IPS DF 4.7 (cell line): ENCODE data around the gene UTP3.
"Not testable (repeated sequence)": the region's sequence is repeated elsewhere in the genome, so short reads cannot be mapped to it uniquely, and the experiment has no call there.

Source experiments
- DNase-seq: peaks from one replicate; pipeline ENCODE4 v3.0.0-alpha.2; 2013; ENCODE audit warnings: low spot score; ENCODE audit errors: extremely low read depth

Gene UTP3

DNA sequence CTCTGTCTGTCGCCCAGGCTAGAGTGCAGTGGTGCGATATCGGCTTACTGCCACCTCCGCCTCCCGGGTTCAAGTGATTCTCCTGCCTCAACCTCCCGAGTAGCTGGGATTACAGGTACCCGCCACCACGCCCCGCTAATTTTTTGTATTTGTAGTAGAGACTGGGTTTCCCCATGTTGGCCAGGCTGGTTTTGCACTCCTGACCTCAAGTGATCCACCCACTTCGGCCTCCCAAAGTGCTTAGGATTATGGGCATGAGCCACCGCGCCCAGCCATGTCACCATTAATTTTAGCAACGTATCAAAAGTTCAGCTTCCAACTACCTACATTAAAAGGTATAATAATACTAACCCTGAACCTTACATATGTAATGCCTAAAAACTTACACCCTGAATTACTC lies 940 bp upstream of the UTP3 start:
- DNase-seq, result no peak

DNA sequence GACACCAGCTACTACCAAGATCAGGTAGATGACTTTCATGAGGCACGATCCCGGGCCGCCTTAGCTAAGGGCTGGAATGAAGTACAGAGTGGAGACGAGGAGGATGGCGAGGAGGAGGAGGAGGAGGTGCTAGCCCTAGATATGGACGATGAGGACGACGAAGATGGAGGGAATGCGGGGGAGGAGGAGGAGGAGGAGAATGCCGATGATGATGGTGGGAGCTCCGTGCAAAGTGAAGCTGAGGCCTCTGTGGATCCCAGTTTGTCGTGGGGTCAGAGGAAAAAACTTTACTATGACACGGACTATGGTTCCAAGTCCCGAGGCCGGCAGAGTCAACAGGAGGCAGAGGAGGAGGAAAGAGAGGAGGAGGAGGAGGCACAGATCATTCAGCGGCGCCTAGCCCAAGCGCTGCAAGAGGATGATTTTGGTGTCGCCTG lies 481 bp downstream of the UTP3 start:
- no peak for DNase-seq

DNA sequence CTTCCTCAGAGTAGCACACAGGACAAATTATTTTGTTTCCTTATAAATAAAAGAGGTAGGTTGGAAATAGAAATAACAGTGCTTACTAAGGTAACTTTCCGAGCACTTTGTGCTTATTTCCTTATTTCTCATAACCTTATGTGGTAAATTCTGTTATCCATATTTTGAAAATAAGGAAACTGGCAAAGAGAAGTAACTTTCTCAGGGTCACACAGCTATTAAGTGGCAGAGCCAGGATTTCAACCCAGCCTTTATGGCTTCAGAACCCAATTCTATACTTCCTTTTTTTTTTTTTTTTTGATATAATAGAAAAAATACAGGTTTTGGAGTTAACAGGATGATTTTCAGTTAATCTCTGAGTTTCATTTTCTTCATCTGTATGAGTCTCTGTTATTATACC lies 3.3 kb downstream of the UTP3 start:
- no peak for DNase-seq

DNA sequence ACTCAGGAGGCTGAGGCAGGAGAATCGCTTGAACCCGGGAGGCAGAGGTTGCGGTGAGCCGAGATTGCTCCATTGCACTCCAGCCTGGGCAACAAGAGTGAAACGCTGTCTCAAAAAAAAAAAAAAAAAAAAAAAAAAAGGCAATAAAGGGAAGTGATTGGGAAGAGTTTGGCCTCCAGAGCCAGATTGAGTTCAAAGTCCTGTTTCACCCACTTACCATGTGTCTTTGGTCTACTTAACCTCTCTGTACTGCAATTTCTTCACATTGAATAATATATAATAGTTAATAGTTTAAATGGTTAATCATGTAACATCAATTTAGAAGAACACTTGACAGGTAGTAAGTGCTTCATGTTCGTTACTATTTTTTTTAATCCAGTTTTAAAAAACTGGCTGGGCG lies 6.3 kb downstream of the UTP3 start:
- DNase-seq, result not testable (repeated sequence)

DNA sequence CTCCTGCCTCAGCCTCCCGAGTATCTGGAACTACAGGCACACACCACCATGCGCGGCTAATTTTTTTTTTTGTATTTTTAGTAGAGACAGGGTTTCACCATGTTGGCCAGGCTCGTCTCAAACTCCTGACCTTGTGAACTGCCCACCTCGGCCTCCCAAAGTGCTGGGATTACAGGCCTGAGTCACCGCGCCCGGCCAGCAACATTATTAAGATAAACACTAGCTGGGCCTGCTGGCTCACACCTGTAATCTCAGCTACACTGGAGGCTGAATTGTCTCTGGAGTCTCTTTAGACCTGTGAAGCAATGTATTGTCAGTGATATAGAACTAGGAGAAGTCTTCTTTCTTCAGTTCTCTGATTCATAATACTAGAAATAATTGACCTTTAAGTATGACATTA lies 10.1 kb downstream of the UTP3 start:
- not testable (repeated sequence) for DNase-seq

DNA sequence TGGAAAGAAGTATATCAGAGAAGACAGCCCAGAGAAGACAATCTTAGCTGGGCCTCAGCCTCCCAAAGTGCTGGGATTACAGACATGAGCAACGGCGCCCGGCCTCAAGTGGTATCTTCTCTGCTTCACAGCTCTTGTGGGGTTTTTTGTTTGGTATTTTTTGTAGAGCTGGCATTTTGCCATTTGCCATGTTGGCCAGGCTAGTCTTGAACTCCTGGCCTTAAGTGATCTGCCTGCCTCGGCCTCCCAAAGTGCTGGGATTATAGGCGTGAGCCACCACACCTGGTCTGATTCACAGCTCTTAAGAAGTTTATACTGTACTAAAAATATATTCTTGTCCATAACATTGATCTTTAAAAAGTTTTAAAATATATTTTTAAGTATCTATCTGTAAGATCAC lies 12.4 kb downstream of the UTP3 start:
- no peak for DNase-seq

DNA sequence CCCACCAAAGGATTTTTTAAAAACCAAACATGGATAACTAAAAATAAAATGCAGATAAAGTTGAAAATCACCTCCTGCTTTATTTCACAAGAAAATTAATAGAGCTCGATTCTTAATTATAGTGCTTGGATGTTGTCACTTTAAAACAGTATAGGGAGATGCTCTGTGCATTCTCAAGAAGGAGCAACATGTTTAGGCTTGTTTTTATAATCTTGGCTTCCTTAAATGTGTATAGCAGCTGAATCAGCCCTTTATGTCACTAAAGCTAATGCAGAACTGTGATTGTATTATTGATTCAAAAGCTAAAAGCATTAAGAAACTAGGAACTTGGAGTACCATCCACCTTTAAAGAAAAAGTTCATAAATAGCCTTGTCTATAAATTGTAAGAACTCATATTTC lies 12.9 kb downstream of the UTP3 start:
- no peak for DNase-seq

DNA sequence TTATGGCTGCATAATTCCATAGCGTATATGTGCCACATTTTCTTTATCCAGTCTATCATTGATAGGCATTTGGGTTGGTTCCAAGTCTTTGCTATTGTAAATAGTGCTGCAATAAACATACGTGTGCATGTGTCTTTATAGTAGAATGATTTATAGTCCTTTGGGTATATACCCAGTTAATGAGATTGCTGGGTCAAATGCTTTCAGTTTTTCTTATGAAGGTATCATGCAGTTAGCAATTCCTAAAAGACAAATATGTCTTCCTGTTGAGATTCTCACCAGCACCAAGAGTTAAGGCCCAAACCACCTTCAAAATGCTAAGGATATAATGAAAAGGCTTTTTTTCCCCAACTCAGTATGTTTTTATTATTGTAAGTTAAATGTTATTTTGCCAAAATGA lies 14.3 kb downstream of the UTP3 start:
- not testable (repeated sequence) for DNase-seq

DNA sequence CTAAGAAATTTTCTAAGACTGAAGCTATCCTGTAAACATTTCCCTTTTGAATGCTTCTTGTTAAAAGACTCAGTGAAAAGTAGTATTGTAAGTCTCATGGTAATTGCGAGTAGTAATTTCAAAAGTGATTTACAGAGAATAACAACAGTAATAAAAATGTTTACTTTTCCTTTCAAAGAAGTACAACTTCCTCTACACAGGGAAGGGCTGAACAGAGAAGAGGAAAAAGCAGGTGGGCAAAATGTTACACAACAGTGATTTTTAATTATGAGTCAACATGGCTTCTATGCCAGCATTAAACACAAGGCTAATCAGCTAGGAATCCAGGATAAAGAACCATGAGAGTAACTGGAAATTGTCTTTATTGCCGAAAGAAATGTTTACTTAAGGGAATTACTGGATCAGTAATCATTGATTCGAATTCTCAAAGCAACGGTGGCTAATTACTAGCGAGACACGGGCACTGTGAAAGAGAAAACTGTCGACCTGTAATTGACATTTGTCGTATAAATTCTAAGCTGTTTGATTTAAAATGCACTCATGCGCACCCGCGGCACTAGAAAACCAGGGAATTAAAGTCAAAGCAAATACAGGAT lies 15.4 kb downstream of the UTP3 start:
- DNase-seq, result no peak

DNA sequence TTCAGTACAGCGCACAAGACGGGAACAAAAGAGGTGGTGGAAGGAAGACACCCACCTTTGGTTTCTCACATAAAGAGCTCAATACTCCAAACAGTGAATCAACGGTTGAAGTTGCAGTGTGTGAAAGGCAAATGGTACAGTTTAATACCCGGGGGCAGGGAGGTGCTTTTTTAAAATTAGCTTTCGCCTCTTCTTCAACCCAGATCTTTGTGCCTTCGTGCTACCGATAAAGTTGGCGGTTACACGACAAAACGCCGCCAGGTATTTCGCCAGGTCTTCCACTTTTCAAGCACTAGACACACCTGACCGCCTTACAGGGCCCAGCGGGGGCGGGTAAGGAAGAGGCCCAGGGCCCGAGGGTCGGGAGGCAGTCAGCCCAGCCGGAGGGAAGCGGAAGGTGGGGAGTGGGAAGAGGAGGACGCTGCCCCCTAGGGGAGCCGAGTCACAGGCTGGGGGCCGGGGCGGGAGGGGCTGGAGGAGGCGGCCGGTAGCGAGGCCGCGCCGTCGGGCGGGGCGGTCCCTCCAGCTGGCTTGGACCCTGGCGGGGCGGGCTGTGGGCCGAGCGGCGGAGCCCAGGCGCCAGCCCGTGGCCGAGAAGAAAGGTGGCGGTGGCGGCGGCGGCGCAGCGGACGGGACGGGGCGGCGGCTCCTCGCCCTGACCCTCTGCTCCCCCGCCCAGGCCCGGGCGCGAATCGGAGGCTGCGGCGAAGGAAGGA lies 16.0 kb downstream of the UTP3 start:
- DNase-seq, result peak; percentile 46

DNA sequence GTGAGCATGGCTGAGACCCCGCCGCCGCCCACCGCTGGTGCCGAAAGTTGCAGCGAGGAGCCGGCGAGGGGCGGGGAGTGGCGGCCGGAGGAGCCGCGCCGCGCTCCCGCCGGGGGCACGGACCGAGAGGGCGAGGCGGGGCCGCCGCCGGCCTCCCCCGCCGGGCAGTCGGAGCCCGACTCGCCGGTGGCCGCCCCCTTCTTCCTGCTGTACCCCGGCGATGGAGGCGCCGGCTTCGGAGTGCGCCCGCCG lies 16.5 kb downstream of the UTP3 start:
- DNase-seq, result no peak

DNA sequence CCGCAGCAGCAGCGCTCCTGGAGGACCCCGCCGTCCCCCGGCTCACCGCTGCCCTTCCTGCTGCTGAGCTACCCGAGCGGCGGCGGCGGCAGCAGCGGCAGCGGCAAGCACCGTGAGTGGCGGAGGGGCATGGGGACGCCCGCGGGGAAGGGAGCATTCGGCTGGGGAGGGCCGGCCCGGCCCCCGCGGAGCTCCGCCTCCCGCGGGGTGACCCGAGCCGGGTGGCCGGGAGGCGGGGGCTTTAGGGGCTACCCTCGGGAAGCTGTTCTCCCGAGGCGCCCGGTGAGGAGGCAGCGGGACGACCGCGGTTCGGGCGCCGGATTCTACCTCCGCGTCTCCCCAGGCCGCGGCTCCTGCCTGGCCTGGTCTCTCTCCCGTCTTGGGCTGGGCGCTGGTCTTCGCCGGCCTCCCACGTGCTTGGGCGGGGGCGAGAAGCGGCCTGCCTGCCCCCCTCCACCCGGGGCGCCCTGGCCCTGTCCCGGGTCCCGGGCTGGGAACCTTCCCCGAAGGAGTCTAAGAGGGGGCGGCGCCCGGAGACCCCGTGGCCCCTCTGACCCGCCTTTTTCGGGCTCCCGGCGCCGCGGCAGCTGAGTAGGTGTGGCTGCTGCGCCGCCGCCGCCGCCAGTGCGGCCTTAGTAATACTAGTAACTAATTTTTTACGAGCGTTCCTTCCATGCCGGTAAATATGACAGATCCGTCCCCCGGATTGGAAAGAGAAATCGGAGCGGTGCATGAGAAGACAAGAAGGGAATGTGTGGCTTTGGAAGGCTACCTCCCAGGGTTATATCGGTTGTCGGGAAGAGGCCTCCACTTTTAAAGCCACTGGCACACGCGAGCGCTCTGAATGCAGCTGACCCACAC lies 17.1 kb downstream of the UTP3 start:
- no peak for DNase-seq

DNA sequence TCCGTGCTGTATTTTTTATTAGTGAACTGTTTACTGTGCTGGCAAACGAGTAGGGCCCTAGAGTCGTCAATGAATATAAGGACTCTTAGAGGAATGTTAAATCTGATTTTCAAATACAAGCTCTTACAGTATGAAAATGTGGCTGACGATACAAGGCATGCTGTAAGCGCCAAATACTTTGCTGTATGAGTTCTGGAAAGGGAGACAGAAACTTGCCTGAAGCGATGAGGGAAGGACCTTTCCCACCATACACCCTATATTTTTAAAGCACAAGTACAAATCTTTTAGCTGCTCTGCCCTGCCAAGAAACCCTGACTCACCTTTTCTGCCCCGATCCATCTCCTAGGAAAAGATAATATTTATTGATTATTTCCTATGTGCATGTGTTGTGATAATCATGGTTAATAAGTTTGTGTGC lies 17.7 kb downstream of the UTP3 start:
- no peak for DNase-seq

DNA sequence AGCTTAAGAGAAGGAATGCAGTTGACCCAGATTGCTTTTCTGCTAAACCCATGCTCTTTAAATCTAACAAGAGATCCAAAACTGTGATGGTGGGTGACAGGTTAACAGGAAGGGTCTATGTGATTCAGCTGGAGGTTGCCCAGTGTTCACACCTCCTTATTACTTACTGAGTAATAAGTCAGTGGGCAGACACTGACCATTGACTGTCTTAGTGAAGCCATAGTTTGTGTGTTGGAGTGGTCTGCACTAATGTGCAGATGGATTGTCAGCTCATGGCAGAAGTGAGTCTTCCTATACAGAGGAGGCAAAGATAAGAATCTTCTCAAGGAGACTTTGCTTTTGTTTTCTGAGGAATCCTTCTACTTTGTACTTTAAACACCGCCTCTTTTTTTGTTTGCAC lies 18.2 kb downstream of the UTP3 start:
- no peak for DNase-seq

DNA sequence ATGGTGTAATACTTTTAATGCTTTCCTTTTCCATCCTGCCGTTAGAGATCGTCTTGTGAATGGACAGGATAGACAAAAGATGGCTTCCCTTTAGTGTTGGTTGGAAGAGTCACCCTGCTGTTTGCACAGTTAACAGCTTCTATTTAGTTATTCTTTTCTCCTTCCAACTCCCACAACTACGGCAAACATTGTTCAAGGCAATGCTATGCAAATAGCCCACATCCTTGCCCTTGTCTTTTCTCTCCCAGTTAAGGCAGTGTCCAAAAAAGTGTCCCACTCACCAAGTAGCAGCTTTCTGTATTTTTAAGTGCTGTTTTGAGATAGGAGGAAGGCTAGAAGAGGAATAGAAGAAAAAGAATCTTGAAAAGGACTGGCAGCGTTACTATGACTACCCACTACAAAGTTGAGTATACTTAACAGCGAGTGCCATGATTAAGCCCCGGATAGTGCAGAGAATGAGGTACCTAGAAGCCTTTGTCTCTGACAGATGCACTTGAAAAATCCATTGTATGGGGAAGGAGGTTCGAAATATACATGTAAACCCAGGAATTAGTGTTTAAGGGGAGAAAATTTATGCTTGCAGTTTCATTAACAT lies 21.4 kb downstream of the UTP3 start:
- DNase-seq, result no peak

DNA sequence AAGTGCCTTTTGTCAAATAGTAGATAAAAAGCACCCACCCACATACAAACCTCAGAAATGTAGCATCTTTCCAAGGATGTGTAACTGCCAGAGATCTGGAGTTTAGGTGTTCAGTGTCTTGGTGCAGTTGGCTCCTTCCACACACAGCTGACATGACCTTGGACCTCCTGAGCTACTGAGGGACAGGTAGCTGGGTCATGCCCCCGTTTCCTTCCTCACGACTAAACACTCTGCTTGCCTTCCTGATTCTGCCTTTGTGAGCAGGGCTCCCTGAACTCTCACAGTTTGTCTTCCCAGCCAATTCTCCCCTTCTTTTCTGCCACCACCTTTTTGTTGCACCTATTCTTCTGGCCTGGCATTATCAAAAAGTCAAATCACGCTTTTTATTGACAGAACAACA lies 23.3 kb downstream of the UTP3 start:
- DNase-seq, result no peak

DNA sequence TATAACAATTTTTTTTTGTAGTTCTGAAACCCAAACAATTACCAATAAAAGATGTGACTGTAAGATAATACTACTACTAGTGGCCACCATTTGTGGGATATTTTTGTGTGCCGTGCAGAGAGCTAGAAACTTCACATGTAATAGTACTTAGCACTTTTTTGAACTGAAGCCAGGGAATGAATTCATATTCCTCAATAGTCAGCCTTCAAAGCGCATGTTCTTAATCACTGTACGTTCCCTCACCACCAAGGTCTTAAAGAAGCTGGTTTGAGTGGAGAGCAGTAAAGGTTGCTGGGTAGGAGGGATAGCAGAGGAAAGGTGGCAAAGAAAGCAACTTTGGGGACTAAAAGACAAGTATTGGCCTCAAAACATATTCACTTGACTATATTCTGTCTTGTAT lies 23.8 kb downstream of the UTP3 start:
- no peak for DNase-seq

DNA sequence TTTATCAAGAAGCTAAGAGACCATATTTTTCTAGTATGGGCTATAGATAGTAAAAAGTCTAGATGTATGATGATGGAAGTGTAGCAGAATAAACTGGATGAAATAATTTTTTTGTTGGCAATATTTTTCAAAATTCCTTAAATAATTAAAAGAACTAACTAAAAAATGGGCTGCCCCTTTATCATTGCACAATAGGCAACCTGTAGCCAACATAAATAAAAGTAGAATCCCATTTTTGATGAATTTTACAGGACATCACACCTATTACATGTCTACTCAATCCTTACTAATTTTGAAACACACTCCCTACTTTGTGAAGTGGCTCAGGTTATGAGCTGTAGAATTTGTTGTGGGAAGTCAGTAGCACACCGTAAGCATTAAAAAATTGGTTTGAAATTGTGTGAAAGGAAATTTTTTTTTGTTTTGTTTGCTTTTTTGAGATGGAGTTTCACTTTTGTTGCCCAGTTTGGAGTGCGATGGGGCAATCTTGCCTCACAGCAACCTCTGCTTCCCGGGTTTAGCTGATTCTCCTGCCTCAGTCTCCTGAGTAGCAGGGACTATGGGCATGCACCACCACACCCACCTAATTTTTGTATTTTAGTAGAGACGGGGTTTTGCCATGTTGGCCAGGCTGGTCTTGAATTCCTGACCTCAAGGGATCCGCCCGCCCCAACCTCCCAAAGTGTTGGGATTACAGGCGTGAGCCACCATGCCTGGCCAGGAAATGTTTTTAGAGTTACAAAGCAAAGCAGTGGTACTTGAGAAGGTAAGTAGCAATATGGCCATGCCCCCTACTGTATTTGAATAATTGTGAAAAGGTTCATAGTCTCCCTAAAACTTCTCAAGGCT lies 24.5 kb downstream of the UTP3 start:
- DNase-seq, result no peak

DNA sequence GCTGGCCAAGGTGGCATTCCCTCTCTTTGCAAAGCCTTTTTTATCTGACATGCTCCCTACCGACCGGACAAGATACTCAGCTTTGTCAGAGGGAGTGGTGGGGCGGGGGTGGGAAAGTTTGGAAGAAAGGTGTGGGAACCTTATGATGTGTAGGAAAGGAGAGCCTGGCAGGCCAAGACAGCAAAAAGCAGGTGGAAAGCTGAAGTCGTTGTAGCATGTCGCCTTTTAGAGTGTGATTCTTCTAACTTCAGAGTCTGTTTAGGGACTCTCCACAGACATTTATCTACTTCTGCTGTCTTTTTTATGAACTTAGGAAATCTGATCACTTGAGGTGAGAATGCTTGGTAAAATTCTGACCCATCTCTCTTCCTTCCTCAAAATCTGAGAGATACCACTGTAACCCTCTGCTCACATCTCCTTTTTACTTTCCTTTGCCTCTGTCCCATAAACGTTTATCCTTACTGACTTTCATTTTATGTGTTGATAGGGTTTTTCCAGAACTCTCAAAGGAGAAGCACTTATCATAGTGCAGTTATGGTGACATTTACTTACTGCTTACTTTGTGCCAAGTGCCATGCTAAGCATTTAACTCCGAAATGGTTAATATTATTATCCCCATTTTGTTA lies 25.2 kb downstream of the UTP3 start:
- DNase-seq, result no peak

DNA sequence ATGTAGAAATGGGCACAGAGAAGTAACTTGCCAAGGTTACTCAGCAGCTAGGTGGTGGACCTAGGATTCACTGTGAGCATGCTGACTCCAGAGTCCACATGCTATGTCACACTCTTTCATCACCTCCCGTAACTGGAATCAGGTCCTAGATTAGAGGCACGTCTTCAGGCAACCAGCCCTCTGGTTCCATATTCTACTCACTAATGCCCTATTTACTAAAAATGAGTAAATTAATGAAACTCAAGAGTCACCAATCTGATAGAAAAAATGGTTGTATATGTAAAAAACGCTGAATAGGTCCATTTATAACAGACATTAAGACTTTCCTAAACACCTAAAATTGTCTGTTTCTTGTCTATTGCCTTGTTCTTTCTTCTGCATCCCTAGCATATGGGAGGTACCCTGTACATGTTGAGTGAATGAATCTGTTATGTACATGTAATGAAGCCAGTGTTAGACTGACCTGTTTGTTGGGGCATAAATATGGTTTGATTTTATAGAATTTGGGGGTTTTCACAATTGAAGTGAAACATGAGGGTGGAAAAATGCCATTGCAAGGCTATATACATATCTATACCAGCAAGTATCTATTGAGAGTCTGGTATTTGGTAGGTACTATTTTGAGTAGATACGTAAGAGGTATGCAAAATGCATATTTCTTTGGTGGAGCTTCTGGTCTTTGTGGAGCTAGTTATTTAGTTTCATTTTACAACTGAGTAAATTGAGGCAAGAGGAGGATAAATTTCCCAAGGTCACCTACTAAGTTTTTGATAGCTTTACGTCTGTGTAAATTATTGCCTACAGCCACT lies 26.0 kb downstream of the UTP3 start:
- DNase-seq, result no peak
